Measurements from ENCODE around the gene CLDN7. TPM values are rescaled to one million over a fixed set of nuclear protein-coding genes. Genes with fewer than 3 reads are reported as not detected.

The CLDN7 gene
- total RNA-seq, 2 experiments from 2014 or later = 1.1 to 1.2 TPM

GRCh38 chr17:7219812-7220592, 42.3 kb downstream of the CLDN7 start, which contains the start of the genes ACADVL and DLG4:
Gene ACADVL (plus strand): TSS chr17:7219938. CDS start chr17:7219985, 47 bp downstream.
Gene DLG4 (minus strand): TSS chr17:7219836.
- peak; percentile 53 to 86 (median 74) for DNase-seq
- peaks cover 61% of the 10 kb centered on the region for H3K4me1 ChIP-seq (ENCODE audit: insufficient read depth, low read length)
- no peaks in the 10 kb centered on the region for H3K27me3 ChIP-seq (ENCODE audit: control insufficient read depth in 1 of 2, insufficient read depth in 2 of 2, low read length in 2 of 2)
- no peaks in the 10 kb centered on the region for H3K9me3 ChIP-seq (ENCODE audit: control insufficient read depth in 1 of 2, insufficient read depth in 1 of 2, low read length in 2 of 2)
- Mint-ChIP-seq H3K4me1 (ENCODE audit: low read depth) (peaks cover 54% of the 10 kb centered on the region), H3K4me3 (peak within 1 kb of the TSS; percentile 95), H3K9me3 (no peaks in the 10 kb centered on the region), H3K36me3 (ENCODE audit: low read depth) (peaks cover 17% of the 10 kb centered on the region), H3K27ac (peak within 1 kb of the TSS; percentile 76), H3K27me3 (no peaks in the 10 kb centered on the region)
- intact Hi-C loops (cut with DNase I, micrococcal nuclease) = loop anchor here (1.0 to 5.0 kb wide), 4 partner anchors 17 to 87 kb away; partner anchors contain the start of genes CTDNEP1 (in 1 of the 2), EIF5A (in 1 of the 2) and ELP5 (in 1 of the 2)
- ATAC-seq (ENCODE audit: poor library complexity) = peak; percentile 50
- POLR2A ChIA-PET = interaction anchor here (0.6 to 13.1 kb wide), 14 partner anchors 14 to 1801 kb away, joined by 3 to 234 read pairs (median 4); partner anchors contain the start of genes CTDNEP1, DVL2, ELP5 and GABARAP
- peaks cover 35% of the 10 kb centered on the region for H3K36me3 ChIP-seq (ENCODE audit: insufficient read depth, low read length)
- H3K4me3 ChIP-seq (ENCODE audit: low read length) = peak within 1 kb of the TSS; percentile 70
- TF ChIP-seq CTCF (IDR thresholded peaks at IDR 0.05) = no peak
- CTCF ChIA-PET = interaction anchor here (0.5 to 3.4 kb wide), 19 partner anchors 14 to 174 kb away, joined by 3 to 31 read pairs (median 4); partner anchors contain the start of genes ACAP1, DVL2, GABARAP and NEURL4
- peak within 1 kb of the TSS; percentile 75 to 79 for H3K27ac ChIP-seq (ENCODE audit: low read depth in 1 of 2, low read length in 2 of 2)

- intact Hi-C loops (cut with DNase I, micrococcal nuclease) = loop anchor here in 1 of 2 experiments (5.0 kb wide), 1 partner anchor 33 kb away; the partner anchor contains the start of genes CTDNEP1 and ELP5
These were observed 43.0 kb downstream of the CLDN7 start for GRCh38 chr17:7219229-7219811.

More at GRCh38 chr17:7219229-7219811, 43.0 kb downstream of the CLDN7 start:
- no peak for TF ChIP-seq CTCF (IDR thresholded peaks at IDR 0.05)
- Mint-ChIP-seq H3K4me1 (ENCODE audit: low read depth) (peaks cover 61% of the 10 kb centered on the region), H3K4me3 (peak overlapping the region; percentile 95), H3K27me3 (no peaks in the 10 kb centered on the region), H3K27ac (peak overlapping the region; percentile 76), H3K36me3 (ENCODE audit: low read depth) (peaks cover 16% of the 10 kb centered on the region), H3K9me3 (no peaks in the 10 kb centered on the region)
- peaks cover 68% of the 10 kb centered on the region for H3K4me1 ChIP-seq (ENCODE audit: insufficient read depth, low read length)
- H3K9me3 ChIP-seq (ENCODE audit: control insufficient read depth in 1 of 2, insufficient read depth in 1 of 2, low read length in 2 of 2) = no peaks in the 10 kb centered on the region
- DNase-seq (peak in 1 of 14 experiments; percentile 0), ATAC-seq (ENCODE audit: poor library complexity) (no peak)
- H3K4me3 ChIP-seq (ENCODE audit: low read length) = peak overlapping the region; percentile 70
- ChIA-PET CTCF (interaction anchor here (0.5 to 3.4 kb wide), 5 partner anchors 16 to 77 kb away, joined by 3 to 31 read pairs (median 19); partner anchors contain the start of genes DVL2 and GABARAP), POLR2A (interaction anchor here (0.6 to 13.1 kb wide), 9 partner anchors 14 to 1800 kb away, joined by 3 to 234 read pairs (median 5); partner anchors contain the start of genes CTDNEP1, DVL2, ELP5 and GABARAP)
- H3K27me3 ChIP-seq (ENCODE audit: control insufficient read depth in 1 of 2, insufficient read depth in 2 of 2, low read length in 2 of 2) = no peaks in the 10 kb centered on the region
- peak overlapping the region; percentile 75 to 79 for H3K27ac ChIP-seq (ENCODE audit: low read depth in 1 of 2, low read length in 2 of 2)
- H3K36me3 ChIP-seq (ENCODE audit: insufficient read depth, low read length) = peaks cover 29% of the 10 kb centered on the region
